ENCODE results near the gene ASB13. TPM values are rescaled to one million over a fixed set of nuclear protein-coding genes. Genes with fewer than 3 reads are reported as not detected.

The ASB13 gene
- total RNA-seq, 4 donors from 2014 or later: 19.2 to 47.7 (median 31.2) TPM

DNA sequence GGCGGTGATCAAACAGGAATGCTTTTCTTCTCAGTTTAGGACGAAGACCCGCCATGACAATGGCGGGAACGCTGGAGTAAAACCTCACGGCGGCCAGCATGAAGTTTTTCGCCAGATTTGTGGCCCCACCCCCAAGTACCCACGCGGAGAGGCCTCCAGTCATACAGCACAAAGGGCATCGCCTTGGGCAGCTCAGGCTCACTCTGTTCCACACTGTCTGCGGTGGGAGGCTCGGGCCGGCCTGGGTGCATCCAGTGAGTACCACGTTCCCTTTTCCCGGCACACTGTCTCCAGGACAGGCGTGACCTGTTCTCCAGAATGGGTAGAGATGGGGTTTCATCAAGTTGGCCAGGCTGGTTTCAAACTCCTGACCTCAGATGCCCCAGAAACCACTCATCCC lies 27.3 kb downstream of the ASB13 start:
- TF ChIP-seq, protein P1, sequence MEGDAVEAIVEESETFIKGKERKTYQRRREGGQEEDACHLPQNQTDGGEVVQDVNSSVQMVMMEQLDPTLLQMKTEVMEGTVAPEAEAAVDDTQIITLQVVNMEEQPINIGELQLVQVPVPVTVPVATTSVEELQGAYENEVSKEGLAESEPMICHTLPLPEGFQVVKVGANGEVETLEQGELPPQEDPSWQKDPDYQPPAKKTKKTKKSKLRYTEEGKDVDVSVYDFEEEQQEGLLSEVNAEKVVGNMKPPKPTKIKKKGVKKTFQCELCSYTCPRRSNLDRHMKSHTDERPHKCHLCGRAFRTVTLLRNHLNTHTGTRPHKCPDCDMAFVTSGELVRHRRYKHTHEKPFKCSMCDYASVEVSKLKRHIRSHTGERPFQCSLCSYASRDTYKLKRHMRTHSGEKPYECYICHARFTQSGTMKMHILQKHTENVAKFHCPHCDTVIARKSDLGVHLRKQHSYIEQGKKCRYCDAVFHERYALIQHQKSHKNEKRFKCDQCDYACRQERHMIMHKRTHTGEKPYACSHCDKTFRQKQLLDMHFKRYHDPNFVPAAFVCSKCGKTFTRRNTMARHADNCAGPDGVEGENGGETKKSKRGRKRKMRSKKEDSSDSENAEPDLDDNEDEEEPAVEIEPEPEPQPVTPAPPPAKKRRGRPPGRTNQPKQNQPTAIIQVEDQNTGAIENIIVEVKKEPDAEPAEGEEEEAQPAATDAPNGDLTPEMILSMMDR (IDR thresholded peaks at IDR 0.05; ENCODE audit: low read depth): no peak

DNA sequence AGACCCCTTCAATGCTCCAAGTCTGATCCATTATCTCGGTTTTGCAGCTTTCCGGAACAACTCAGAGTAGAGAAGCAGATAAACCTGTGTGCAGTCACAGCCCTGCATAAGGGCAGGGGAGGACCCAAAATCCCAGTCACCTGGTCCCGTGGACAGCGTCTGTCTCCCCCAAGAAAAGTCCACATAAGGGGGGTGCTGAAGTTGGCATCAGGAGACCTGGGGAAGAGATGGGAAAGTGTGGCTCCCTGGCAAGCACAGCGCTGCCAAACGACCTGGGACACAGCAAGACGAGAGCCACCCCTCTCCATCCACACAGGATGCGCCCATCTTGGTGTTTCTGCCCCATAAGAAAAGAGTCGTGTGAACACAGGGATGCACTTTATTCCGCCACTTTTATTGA lies 27.9 kb downstream of the ASB13 start:
- TF ChIP-seq, protein P1 (IDR thresholded peaks at IDR 0.05; ENCODE audit: low read depth): no peak

GRCh38 chr10:5634918-5635317 lies 31.5 kb downstream of the ASB13 start:
- TF ChIP-seq, protein P1 (IDR thresholded peaks at IDR 0.05; ENCODE audit: low read depth): no peak

- TF ChIP-seq, protein P1 (IDR thresholded peaks at IDR 0.05; ENCODE audit: low read depth): no peak
Observed at GRCh38 chr10:5633166-5633749, 33.1 kb downstream of the ASB13 start.

- TF ChIP-seq, protein P1 (IDR thresholded peaks at IDR 0.05; ENCODE audit: low read depth): no peak
Observed at GRCh38 chr10:5632446-5632845, 33.9 kb downstream of the ASB13 start.

DNA sequence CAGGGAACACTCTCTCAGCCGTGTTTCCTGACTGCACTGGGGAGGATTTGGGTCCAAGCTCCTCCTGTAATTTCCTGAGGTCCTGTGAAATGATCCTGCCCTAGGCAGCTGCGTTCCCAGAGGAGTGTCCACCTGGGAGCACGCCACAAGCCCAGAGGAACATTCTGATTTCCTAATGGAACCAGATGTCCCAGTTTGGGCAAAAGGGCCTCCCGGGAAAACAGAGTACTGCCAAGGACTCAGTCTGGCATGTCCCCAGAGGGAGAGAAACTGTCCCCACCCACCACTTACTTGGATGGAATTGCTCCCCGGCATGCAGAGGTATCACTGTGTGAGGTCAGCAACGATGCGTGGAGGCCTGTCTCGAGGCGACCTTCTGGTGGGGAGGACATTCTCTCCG lies 34.5 kb downstream of the ASB13 start:
- TF ChIP-seq, protein P1 (IDR thresholded peaks at IDR 0.05; ENCODE audit: low read depth): no peak

GRCh38 chr10:5630112-5630436 lies 36.3 kb downstream of the ASB13 start:
- TF ChIP-seq, protein P1 (IDR thresholded peaks at IDR 0.05; ENCODE audit: low read depth): no peak

Data from subcutaneous adipose tissue (tissue), 4 donors.